ENCODE data around the gene BDKRB2.

BDKRB2 gene

DNA sequence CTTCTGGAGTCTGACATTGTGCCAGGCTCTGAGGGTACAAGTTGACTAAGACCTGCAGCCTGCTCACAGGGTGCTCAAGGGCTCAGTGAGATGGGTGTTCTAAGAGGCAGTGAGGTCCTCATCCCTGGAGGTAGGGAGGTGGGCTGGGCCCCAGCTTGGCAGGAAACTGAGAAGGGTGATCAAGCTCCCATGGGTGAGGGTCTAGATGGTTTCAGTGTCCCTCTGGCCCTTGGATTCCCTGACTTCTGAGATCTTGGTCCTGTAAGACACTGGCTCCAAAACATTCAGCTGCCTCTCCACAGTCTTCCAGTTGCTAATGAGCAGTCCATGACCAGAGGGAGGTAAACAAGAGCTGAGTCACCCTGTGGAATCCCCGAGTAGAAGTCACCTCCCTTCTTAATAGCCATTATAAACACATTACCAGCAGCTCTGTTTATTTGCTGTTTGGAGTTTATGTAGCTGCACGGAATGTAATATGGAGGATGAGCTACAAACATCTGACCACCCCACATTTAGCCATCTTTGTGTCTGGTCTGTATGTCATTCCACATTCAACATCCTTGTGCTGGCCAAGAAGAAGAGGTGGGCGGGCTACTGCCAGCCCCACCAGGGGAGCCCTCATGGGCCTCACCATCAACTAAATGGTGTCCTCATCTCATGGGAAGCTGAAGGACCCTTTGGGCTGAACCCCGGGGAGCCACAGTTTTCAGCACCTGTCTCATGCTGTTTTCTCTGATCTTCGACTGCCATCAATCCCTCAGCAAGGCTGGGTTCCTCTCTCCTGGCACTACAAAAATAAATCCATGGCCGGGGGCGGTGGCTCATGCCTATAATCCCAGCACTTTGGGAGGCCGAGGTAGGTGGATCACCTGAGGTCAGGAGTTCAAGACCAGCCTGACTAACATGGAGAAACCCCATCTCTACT, 37.2 kb upstream of the BDKRB2 start:
- Histone ChIP-seq H3K27ac (ENCODE audit: low read length) (no peak overlapping the region), H3K4me1 (ENCODE audit: insufficient read depth, low read length) (no peaks in the 10 kb centered on the region), H3K36me3 (ENCODE audit: insufficient read depth, low read length) (no peaks in the 10 kb centered on the region), H3K4me2 (ENCODE audit: insufficient read depth, low read length) (no peak overlapping the region), H3K27me3 (ENCODE audit: insufficient read depth, low read length, poor library complexity) (peaks cover 4% of the 10 kb centered on the region), H3K9me3 (ENCODE audit: insufficient read depth, low read length, severe bottlenecking) (no peaks in the 10 kb centered on the region), H4K20me1 (ENCODE audit: insufficient read depth, low read length) (no peaks in the 10 kb centered on the region), H3K4me3 (ENCODE audit: low read depth in 1 of 2, low read length in 2 of 2) (no peak overlapping the region), H3K9ac (ENCODE audit: low read depth, low read length) (no peak overlapping the region), H2AFZ (ENCODE audit: low read depth, low read length) (no peak overlapping the region), H3K79me2 (ENCODE audit: insufficient read depth, low read length) (no peaks in the 10 kb centered on the region)
- no peak for TF ChIP-seq CTCF (IDR thresholded peaks at IDR 0.05; ENCODE audit: borderline replicate concordance, extremely low read depth, low read length, poor library complexity, severe bottlenecking)
- TF ChIP-seq EZH2 (IDR thresholded peaks at IDR 0.05; ENCODE audit: borderline replicate concordance, low read depth, low read length, severe bottlenecking), result no peak
- no peak for DNase-seq
- ATAC-seq (ENCODE audit: insufficient read depth, low read depth), result no peak

DNA sequence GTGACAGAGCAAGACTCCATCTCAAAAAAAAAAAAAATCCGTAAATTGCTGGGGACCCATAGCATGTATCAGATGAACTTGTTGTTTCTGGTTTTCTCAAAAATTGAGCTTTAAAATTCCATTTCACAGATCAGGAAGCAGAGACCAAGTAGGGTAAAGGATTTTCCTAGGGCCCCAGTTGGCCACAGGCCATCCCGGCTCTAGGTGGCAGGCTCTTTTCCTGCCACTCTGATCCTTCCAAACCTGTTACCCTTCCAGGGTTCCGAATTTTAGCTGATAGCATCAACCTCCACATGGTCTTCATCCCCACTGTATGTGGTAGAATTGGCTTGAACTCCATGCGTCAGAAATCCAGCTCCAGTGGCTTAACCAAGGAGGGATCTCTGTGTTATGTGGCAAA, 36.1 kb upstream of the BDKRB2 start:
- H3K36me3 ChIP-seq (ENCODE audit: insufficient read depth, low read length), result no peaks in the 10 kb centered on the region
- no peak overlapping the region for H3K9ac ChIP-seq (ENCODE audit: low read depth, low read length)
- H3K9me3 ChIP-seq (ENCODE audit: insufficient read depth, low read length, severe bottlenecking), result no peaks in the 10 kb centered on the region
- no peak for TF ChIP-seq EZH2 (IDR thresholded peaks at IDR 0.05; ENCODE audit: borderline replicate concordance, low read depth, low read length, severe bottlenecking)
- TF ChIP-seq CTCF (IDR thresholded peaks at IDR 0.05; ENCODE audit: borderline replicate concordance, extremely low read depth, low read length, poor library complexity, severe bottlenecking), result no peak
- no peak overlapping the region for H3K27ac ChIP-seq (ENCODE audit: low read length)
- H2AFZ ChIP-seq (ENCODE audit: low read depth, low read length), result no peak overlapping the region
- no peaks in the 10 kb centered on the region for H3K79me2 ChIP-seq (ENCODE audit: insufficient read depth, low read length)
- no peaks in the 10 kb centered on the region for H3K4me1 ChIP-seq (ENCODE audit: insufficient read depth, low read length)
- H3K4me3 ChIP-seq (ENCODE audit: low read depth in 1 of 2, low read length in 2 of 2), result no peak overlapping the region
- H3K4me2 ChIP-seq (ENCODE audit: insufficient read depth, low read length), result no peak overlapping the region
- no peak for ATAC-seq (ENCODE audit: insufficient read depth, low read depth)
- no peaks in the 10 kb centered on the region for H3K27me3 ChIP-seq (ENCODE audit: insufficient read depth, low read length, poor library complexity)
- H4K20me1 ChIP-seq (ENCODE audit: insufficient read depth, low read length), result no peaks in the 10 kb centered on the region
- DNase-seq, result no peak

GRCh38 chr14:96170961-96171592, 33.6 kb upstream of the BDKRB2 start:
- DNase-seq, result no peak
- no peak for TF ChIP-seq EZH2 (IDR thresholded peaks at IDR 0.05; ENCODE audit: borderline replicate concordance, low read depth, low read length, severe bottlenecking)
- TF ChIP-seq CTCF (IDR thresholded peaks at IDR 0.05; ENCODE audit: borderline replicate concordance, extremely low read depth, low read length, poor library complexity, severe bottlenecking), result no peak
- Histone ChIP-seq H3K27me3 (ENCODE audit: insufficient read depth, low read length, poor library complexity) (no peaks in the 10 kb centered on the region), H3K9ac (ENCODE audit: low read depth, low read length) (no peak overlapping the region), H3K4me3 (ENCODE audit: low read depth in 1 of 2, low read length in 2 of 2) (no peak overlapping the region), H3K4me1 (ENCODE audit: insufficient read depth, low read length) (no peaks in the 10 kb centered on the region), H3K27ac (ENCODE audit: low read length) (no peak overlapping the region), H2AFZ (ENCODE audit: low read depth, low read length) (no peak overlapping the region), H3K36me3 (ENCODE audit: insufficient read depth, low read length) (no peaks in the 10 kb centered on the region), H3K9me3 (ENCODE audit: insufficient read depth, low read length, severe bottlenecking) (no peaks in the 10 kb centered on the region), H4K20me1 (ENCODE audit: insufficient read depth, low read length) (no peaks in the 10 kb centered on the region), H3K79me2 (ENCODE audit: insufficient read depth, low read length) (no peaks in the 10 kb centered on the region), H3K4me2 (ENCODE audit: insufficient read depth, low read length) (no peak overlapping the region)
- ATAC-seq (ENCODE audit: insufficient read depth, low read depth), result no peak
